H9 (cell line): ENCODE data around the gene TENM4. TPM values are rescaled to one million over a fixed set of nuclear protein-coding genes. Genes with fewer than 3 reads are reported as not detected.
A peak's percentile ranks its signal among the peaks of the same experiment; 100 is the strongest.

Experiments used
- DNase-seq: peaks from one replicate; pipeline ENCODE4 v3.0.0-alpha.2; 2017
- H2AFZ ChIP-seq: one replicate; pipeline ENCODE4 v1.6.1; 2013; ENCODE audit warnings: mild to moderate bottlenecking, low read length, control low read depth, moderate library complexity
- H2AK5ac ChIP-seq: 2 replicates; pipeline ENCODE4 v1.6.1; 2013; ENCODE audit warnings: low read length, control low read depth, mixed read lengths; ENCODE audit not compliant: insufficient read length
- H2BK120ac ChIP-seq: one replicate; pipeline ENCODE4 v1.6.1; 2013; ENCODE audit warnings: low read depth, mild to moderate bottlenecking, low read length, control low read depth, inconsistent platforms; ENCODE audit not compliant: poor library complexity, severe bottlenecking
- H2BK12ac ChIP-seq: 2 replicates; pipeline ENCODE4 v1.6.1; 2013; ENCODE audit warnings: low read length, control low read depth, mixed read lengths, low read depth; ENCODE audit not compliant: insufficient read length
- H2BK15ac ChIP-seq: 2 replicates; pipeline ENCODE4 v1.6.1; 2013; ENCODE audit warnings: low read depth, low read length, control low read depth
- H2BK20ac ChIP-seq: one replicate; pipeline ENCODE4 v1.6.1; 2013; ENCODE audit warnings: low read depth, mild to moderate bottlenecking, low read length, control low read depth, inconsistent platforms; ENCODE audit not compliant: poor library complexity, severe bottlenecking
- H2BK5ac ChIP-seq: 2 replicates; pipeline ENCODE4 v1.6.1; 2013; ENCODE audit warnings: low read length, control low read depth, mixed read lengths; ENCODE audit not compliant: insufficient read length
- H3K14ac ChIP-seq: 2 replicates; pipeline ENCODE4 v1.6.1; 2013; ENCODE audit warnings: low read length, control low read depth; ENCODE audit not compliant: insufficient read depth
- H3K18ac ChIP-seq: 2 replicates; pipeline ENCODE4 v1.6.1; 2013; ENCODE audit warnings: low read depth, mild to moderate bottlenecking, mixed read lengths, low read length, control low read depth; ENCODE audit not compliant: insufficient read length
- H3K23ac ChIP-seq: 2 replicates; pipeline ENCODE4 v1.6.1; 2013; ENCODE audit warnings: low read length, control low read depth, mixed read lengths, low read depth; ENCODE audit not compliant: insufficient read length
- H3K23me2 ChIP-seq: 2 replicates; pipeline ENCODE4 v1.6.1; 2013; ENCODE audit warnings: low read depth, mild to moderate bottlenecking, mixed read lengths, low read length, control low read depth; ENCODE audit not compliant: insufficient read length, poor library complexity, severe bottlenecking
- H3K27ac ChIP-seq: 2 replicates; pipeline ENCODE4 v1.5.1; 2013; ENCODE audit warnings: low read length, control low read depth, mixed read lengths, low read depth; ENCODE audit not compliant: insufficient read length
- H3K27me3 ChIP-seq: 2 replicates; pipeline ENCODE4 v1.6.1; 2013; ENCODE audit warnings: low read length, control low read depth, inconsistent platforms; ENCODE audit not compliant: insufficient read depth
- H3K4ac ChIP-seq: 2 replicates; pipeline ENCODE4 v1.6.1; 2013; ENCODE audit warnings: low read depth, mild to moderate bottlenecking, control low read depth, inconsistent platforms, low read length, moderate library complexity
- H3K4me1 ChIP-seq: 2 replicates; pipeline ENCODE4 v1.6.1; 2013; ENCODE audit warnings: low read length, control low read depth, inconsistent platforms; ENCODE audit not compliant: insufficient read depth
- H3K4me2 ChIP-seq: 2 replicates; pipeline ENCODE4 v1.6.1; 2013; ENCODE audit warnings: low read length, control low read depth, mixed read lengths; ENCODE audit not compliant: insufficient read length, insufficient read depth
- H3K56ac ChIP-seq: 2 replicates; pipeline ENCODE4 v1.6.1; 2013; ENCODE audit warnings: low read depth, mild to moderate bottlenecking, mixed read lengths, low read length, control low read depth; ENCODE audit not compliant: insufficient read length
- H3K79me1 ChIP-seq: 2 replicates; pipeline ENCODE4 v1.6.1; 2013; ENCODE audit warnings: low read depth, mild to moderate bottlenecking, moderate library complexity, low read length, control low read depth, inconsistent platforms; ENCODE audit not compliant: insufficient read depth, poor library complexity, severe bottlenecking
- H3K79me2 ChIP-seq: 2 replicates; pipeline ENCODE4 v1.6.1; 2013; ENCODE audit warnings: low read length, control low read depth, inconsistent platforms; ENCODE audit not compliant: insufficient read depth
- H3K9ac ChIP-seq: 2 replicates; pipeline ENCODE4 v1.6.1; 2013; ENCODE audit warnings: low read length, control low read depth, mixed read lengths; ENCODE audit not compliant: insufficient read length; ENCODE audit errors: extremely low read depth
- H3K9me3 ChIP-seq: one replicate; pipeline ENCODE4 v1.6.1; 2013; ENCODE audit warnings: low read depth, low read length, inconsistent platforms; ENCODE audit not compliant: control insufficient read depth
- H3T11ph ChIP-seq: one replicate; pipeline ENCODE4 v1.6.1; 2013; ENCODE audit warnings: mild to moderate bottlenecking, low read length, control low read depth, inconsistent platforms
- H4K20me1 ChIP-seq: one replicate; pipeline ENCODE4 v1.6.1; 2013; ENCODE audit not compliant: control insufficient read depth, insufficient read length, insufficient read depth
- H4K5ac ChIP-seq: 2 replicates; pipeline ENCODE4 v1.6.1; 2013; ENCODE audit warnings: low read depth, mild to moderate bottlenecking, mixed read lengths, low read length, control low read depth; ENCODE audit not compliant: insufficient read length
- H4K8ac ChIP-seq: replicated peaks from 2 replicates; pipeline ENCODE4 v1.6.1; 2013; ENCODE audit warnings: low read length, control low read depth, mixed read lengths, low read depth; ENCODE audit not compliant: insufficient read length
- H4K91ac ChIP-seq: 2 replicates; pipeline ENCODE4 v1.6.1; 2013; ENCODE audit warnings: low read depth, mild to moderate bottlenecking, moderate library complexity, mixed read lengths, low read length, control low read depth; ENCODE audit not compliant: insufficient read length
- H3K27ac Mint-ChIP-seq, 3 experiments: 2 replicates in 2 of 3; 3 replicates in 1 of 3; pipeline ENCODE4 v1.8.0; 2020 to 2021; ENCODE audit warnings: mixed read lengths in 3 of 3, mild to moderate bottlenecking in 1 of 3, moderate library complexity in 1 of 3
- H3K27me3 Mint-ChIP-seq: 2 replicates; pipeline ENCODE4 v1.8.0; 2021; ENCODE audit warnings: low read depth, mild to moderate bottlenecking, moderate library complexity, mixed read lengths
- H3K36me3 Mint-ChIP-seq, 3 experiments: 2 replicates in 2 of 3; 3 replicates in 1 of 3; pipeline ENCODE4 v1.8.0; 2020 to 2021; ENCODE audit warnings: low read depth in 3 of 3, mixed read lengths in 3 of 3; ENCODE audit not compliant: insufficient read depth in 1 of 3
- H3K4me1 Mint-ChIP-seq, 2 experiments: 2 replicates each; pipeline ENCODE4 v1.8.0; 2020; ENCODE audit warnings: mixed read lengths in 2 of 2
- H3K4me3 Mint-ChIP-seq, 2 experiments: 2 replicates in 1 of 2; 3 replicates in 1 of 2; pipeline ENCODE4 v1.8.0; 2020 to 2021; ENCODE audit warnings: mild to moderate bottlenecking in 2 of 2, mixed read lengths in 2 of 2, moderate library complexity in 1 of 2
- H3K9me3 Mint-ChIP-seq, 2 experiments: 2 replicates in 1 of 2; 3 replicates in 1 of 2; pipeline ENCODE4 v1.8.0; 2020; ENCODE audit warnings: mild to moderate bottlenecking in 2 of 2, mixed read lengths in 2 of 2, moderate library complexity in 1 of 2
- WGBS: extraction: QIAGEN DNeasy Blood & Tissue Kit; methylation state at CpG from one replicate; pipeline ENCODE4 v1.1.7; 2013; ENCODE audit warnings: missing lambda C conversion rate, low lambda C conversion rate, mixed read lengths; ENCODE audit not compliant: insufficient read length; ENCODE audit errors: extremely low coverage; 5-methylcytosine and 5-hydroxymethylcytosine counted together
- total RNA-seq: library from RNA; stranded (reverse); gene quantifications from 2 replicates; pipeline ENCODE4 v1.2.1, GENCODE V29; 2021
- TF ChIP-seq, protein P1 (sequence below): fragments of 200-600 bp; sonication (generic); conservative IDR thresholded peaks from 3 replicates; pipeline ENCODE4 v1.8.0; 2021; ENCODE audit warnings: antibody characterized with exemption, mild to moderate bottlenecking

Gene TENM4
- total RNA-seq, 1 experiment from 2014 or later: 4.6 TPM

DNA sequence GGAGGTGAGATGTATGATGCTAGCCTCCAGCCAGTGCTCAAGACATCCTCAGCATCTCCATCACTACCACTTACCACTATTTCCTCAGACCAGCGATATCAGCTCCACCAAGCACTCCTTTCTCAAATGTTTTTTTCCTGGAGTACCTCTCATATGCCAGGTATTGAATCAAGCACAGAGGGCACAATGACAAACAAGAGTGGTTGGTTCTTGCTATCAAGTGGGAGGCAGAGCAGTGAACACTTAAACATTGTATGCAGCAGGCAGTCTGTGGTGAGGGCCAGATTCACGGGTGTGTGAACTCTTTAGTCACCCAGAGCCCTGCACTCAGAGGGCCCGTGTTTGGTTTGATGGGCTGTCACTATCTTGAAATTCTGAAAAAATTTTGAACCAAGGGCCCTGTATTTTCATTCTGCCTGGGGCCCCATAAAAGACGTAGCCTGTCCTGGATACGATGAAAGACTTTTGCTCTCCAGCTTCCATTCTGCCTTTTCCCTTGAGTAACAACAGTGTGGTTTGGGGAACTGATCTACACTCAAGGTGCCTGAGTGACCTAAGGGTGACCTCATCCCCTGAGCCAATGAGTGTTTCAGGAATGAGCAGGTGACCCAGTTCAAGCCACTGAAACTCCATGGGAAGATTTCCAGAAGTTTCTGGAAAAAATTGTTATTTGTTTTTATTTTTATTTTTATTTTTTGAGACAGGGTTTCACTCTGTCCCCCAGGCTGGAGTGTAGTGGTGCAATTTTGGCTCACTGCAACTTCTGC is 517.8 kb downstream of the TENM4 start:
- no peaks in the 10 kb centered on the region for H3K9me3 ChIP-seq
- no peaks in the 10 kb centered on the region for H3K23me2 ChIP-seq
- no peak overlapping the region for H3K23ac ChIP-seq
- no peak overlapping the region for H4K5ac ChIP-seq
- no peak overlapping the region for H2BK15ac ChIP-seq
- TF ChIP-seq, protein P1, sequence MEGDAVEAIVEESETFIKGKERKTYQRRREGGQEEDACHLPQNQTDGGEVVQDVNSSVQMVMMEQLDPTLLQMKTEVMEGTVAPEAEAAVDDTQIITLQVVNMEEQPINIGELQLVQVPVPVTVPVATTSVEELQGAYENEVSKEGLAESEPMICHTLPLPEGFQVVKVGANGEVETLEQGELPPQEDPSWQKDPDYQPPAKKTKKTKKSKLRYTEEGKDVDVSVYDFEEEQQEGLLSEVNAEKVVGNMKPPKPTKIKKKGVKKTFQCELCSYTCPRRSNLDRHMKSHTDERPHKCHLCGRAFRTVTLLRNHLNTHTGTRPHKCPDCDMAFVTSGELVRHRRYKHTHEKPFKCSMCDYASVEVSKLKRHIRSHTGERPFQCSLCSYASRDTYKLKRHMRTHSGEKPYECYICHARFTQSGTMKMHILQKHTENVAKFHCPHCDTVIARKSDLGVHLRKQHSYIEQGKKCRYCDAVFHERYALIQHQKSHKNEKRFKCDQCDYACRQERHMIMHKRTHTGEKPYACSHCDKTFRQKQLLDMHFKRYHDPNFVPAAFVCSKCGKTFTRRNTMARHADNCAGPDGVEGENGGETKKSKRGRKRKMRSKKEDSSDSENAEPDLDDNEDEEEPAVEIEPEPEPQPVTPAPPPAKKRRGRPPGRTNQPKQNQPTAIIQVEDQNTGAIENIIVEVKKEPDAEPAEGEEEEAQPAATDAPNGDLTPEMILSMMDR: no peak
- Mint-ChIP-seq H3K4me3 (no peak overlapping the region), H3K9me3 (no peaks in the 10 kb centered on the region), H3K36me3 (no peaks in the 10 kb centered on the region), H3K27me3 (peaks cover 76% of the 10 kb centered on the region), H3K4me1 (peaks cover 16 to 23% of the 10 kb centered on the region in 2 experiments), H3K27ac (peak overlapping the region in 1 of 3 experiments; percentile 69; a peak in 2 of 7 replicates)
- no peak overlapping the region for H3K4ac ChIP-seq
- no peaks in the 10 kb centered on the region for H3K79me2 ChIP-seq
- no peak overlapping the region for H2AFZ ChIP-seq
- WGBS: no CpG with 5 or more reads among the region's 5 CpGs
- peaks cover 7% of the 10 kb centered on the region for H3K27me3 ChIP-seq
- no peak overlapping the region for H4K8ac ChIP-seq
- H2BK5ac ChIP-seq: no peak overlapping the region
- no peak overlapping the region for H3K14ac ChIP-seq
- H3K27ac ChIP-seq: no peak overlapping the region
- DNase-seq: no peak
- H4K91ac ChIP-seq: no peak overlapping the region
- H4K20me1 ChIP-seq: no peaks in the 10 kb centered on the region
- H3T11ph ChIP-seq: no peak overlapping the region
- no peak overlapping the region for H3K4me2 ChIP-seq
- H2BK12ac ChIP-seq: no peak overlapping the region
- H2BK20ac ChIP-seq: no peak overlapping the region
- H3K9ac ChIP-seq: no peak overlapping the region
- no peak overlapping the region for H3K56ac ChIP-seq
- no peak overlapping the region for H2BK120ac ChIP-seq
- H3K4me1 ChIP-seq: no peaks in the 10 kb centered on the region
- no peaks in the 10 kb centered on the region for H3K79me1 ChIP-seq
- H3K18ac ChIP-seq: no peak overlapping the region
- no peak overlapping the region for H2AK5ac ChIP-seq
